Ovary (tissue), 9 donors: ENCODE data around the gene VSX2. TPM values are rescaled to one million over a fixed set of nuclear protein-coding genes. Genes with fewer than 3 reads are reported as not detected.

Experiments used
- DNase-seq, 5 donors: peaks; one replicate each; pipeline ENCODE4 v3.0.0-alpha.2; 2019 to 2020
- H3K27ac ChIP-seq, 2 donors: fragments of 200-600 bp; one replicate each; pipeline versions ENCODE4 v1.5.1 to v1.8.0; 2019 to 2022
- H3K27me3 ChIP-seq: fragments of 200-600 bp; one replicate; pipeline ENCODE4 v1.8.0; 2022
- H3K36me3 ChIP-seq: fragments of 200-600 bp; sonication (generic); one replicate; pipeline ENCODE4 v1.5.1; 2019
- H3K4me1 ChIP-seq: one replicate; pipeline ENCODE4 v1.8.1; 2013; ENCODE audit warnings: mild to moderate bottlenecking, moderate library complexity; ENCODE audit not compliant: insufficient read depth
- H3K4me3 ChIP-seq: fragments of 200-600 bp; sonication (generic); one replicate; pipeline ENCODE4 v1.5.1; 2017
- H3K9me3 ChIP-seq, 2 donors: fragments of 200-600 bp in 1 of 2; sonication (generic) in 1 of 2; one replicate each; pipeline versions ENCODE4 v1.5.1 to v1.8.1; 2013 to 2019; ENCODE audit warnings: mild to moderate bottlenecking in 1 of 2, moderate library complexity in 1 of 2
- CTCF ChIP-seq, 3 donors: fragments of 450-650 bp in 2 of 3; fragments of 200-600 bp in 1 of 3; IDR thresholded peaks; one replicate each; pipeline versions ENCODE4 v1.5.1 to v1.8.0; 2016 to 2022; ENCODE audit warnings: antibody characterized with exemption in 3 of 3, mild to moderate bottlenecking in 1 of 3
- EP300 ChIP-seq: sonication (generic); formaldehyde crosslinking; IDR thresholded peaks from one replicate; pipeline ENCODE4 v1.6.1; 2017; ENCODE audit warnings: antibody characterized with exemption
- POLR2A ChIP-seq: fragments of 450-650 bp; IDR thresholded peaks from one replicate; pipeline ENCODE4 v1.6.1; 2017; ENCODE audit warnings: antibody characterized with exemption, mild to moderate bottlenecking, moderate library complexity
- WGBS, 3 donors: extraction: QIAGEN DNeasy Blood & Tissue Kit in 1 of 3; methylation state at CpG; one replicate each; pipeline versions ENCODE4 v1.1.5 to v1.1.7; 2013 to 2017; 5-methylcytosine and 5-hydroxymethylcytosine counted together
- intact Hi-C, 4 donors: fragments of 100-400 bp; cut with DNase I; formaldehyde crosslinking; loops; one replicate each; pipeline versions ENCODE4 v1.11.0 to v1.15.1; 2022 to 2023
- polyA plus RNA-seq, 2 donors: library from polyadenylated mRNA; stranded (reverse); fragments of 200-250 nt in 1 of 2; fragments of 350-450 nt in 1 of 2; fragmentation: Illumina TruSeq in 1 of 2; extraction: RNeasy Lipid Tissue Mini Kit (QIAGEN cat#74804) in 1 of 2; gene quantifications; one replicate each; pipeline ENCODE4 v1.2.3, GENCODE V29; 2013 to 2014
- small RNA-seq: library from RNA; depleted of rRNA; stranded (forward); fragments of <200 nt; gene quantifications from one replicate; pipeline ENCODE3, GENCODE V24; 2016
- total RNA-seq, 7 donors: library from RNA; depleted of rRNA in 2 of 7; stranded (reverse); fragments of >200 nt in 2 of 7; fragmentation: NEBNext Ultra II Directional in 3 of 7; extraction: Animal tissue kit (Norgen Biotek cat#: 25700) in 3 of 7; gene quantifications; one replicate each; pipeline versions ENCODE4 v1.1.0 to v1.2.4, GENCODE V29; 2016 to 2023
- donor health status: DM: no; HTN: no; CAD: no; lungs with moderate emphysema.
- donor health status: DM: no; HTN: no; CAD: no.
- donor health status: Bipolar disorder and iron deficiency.
- donor health status: DM: yes; HTN: yes; CAD: no.
- donor health status: DM: no; HTN: no; CAD: no.
- donor health status: DM: yes; HTN: yes; CAD: no.

VSX2 gene
- total and polyA plus RNA-seq, 9 donors = not detected

- H3K36me3 ChIP-seq = no peaks in the 10 kb centered on the region
- intact Hi-C loops = no loop called here
These were observed 70.1 kb downstream of the VSX2 start for GRCh38 chr14:74309125-74310022.

GRCh38 chr14:74312161-74312560, 72.9 kb downstream of the VSX2 start:
- no peak overlapping the region for H3K4me3 ChIP-seq

More at GRCh38 chr14:74309125-74310022, 70.1 kb downstream of the VSX2 start:
- H3K4me3 ChIP-seq = no peak overlapping the region
- no peak for DNase-seq
- H3K27me3 ChIP-seq = no peaks in the 10 kb centered on the region
- TF ChIP-seq CTCF (IDR thresholded peaks at IDR 0.05) = no peak
- TF ChIP-seq EP300 = no peak
- H3K4me1 ChIP-seq = no peaks in the 10 kb centered on the region
- no peak overlapping the region for H3K27ac ChIP-seq
- WGBS, 3 donors = 63 to 79% (median 70%) methylated on average over 8 of the region's 8 CpGs
- no peaks in the 10 kb centered on the region for H3K9me3 ChIP-seq

More at GRCh38 chr14:74312161-74312560, 72.9 kb downstream of the VSX2 start:
- no peaks in the 10 kb centered on the region for H3K9me3 ChIP-seq
- 78 to 83% (median 83%) methylated on average over 2 of the region's 2 CpGs for WGBS, 3 donors
- TF ChIP-seq CTCF (IDR thresholded peaks at IDR 0.05) (no peak), POLR2A (no peak), EP300 (no peak)
- H3K27ac ChIP-seq = no peak overlapping the region
- no peaks in the 10 kb centered on the region for H3K36me3 ChIP-seq
- no peaks in the 10 kb centered on the region for H3K27me3 ChIP-seq
- H3K4me1 ChIP-seq = no peaks in the 10 kb centered on the region
- DNase-seq = no peak
- intact Hi-C loops = no loop called here

Small RNAs within 50 kb of the gene (small RNA-seq; reads per million reads assigned to genes)
- gene AC006349.1 = not detected

Other genes with a start within 250 kb of the VSX2 start
- 10 to 100 TPM in 2 of 7 donors, 1 to 10 TPM in 5; 4.8 to 11.6 (median 7.0) TPM for gene ENTPD5, start 220.2 kb upstream of the VSX2 start, total RNA-seq
- 10 to 100 TPM in 1 of 2 donors, 1 to 10 TPM in 1; 3.3 to 12.3 TPM for gene ENTPD5, start 220.2 kb upstream of the VSX2 start, polyA plus RNA-seq
- gene BBOF1, start 220.1 kb upstream of the VSX2 start, total RNA-seq = 10 to 100 TPM in 2 of 7 donors, 1 to 10 TPM in 5; 1.7 to 16.5 (median 4.9) TPM
- 10 to 100 TPM in 1 of 2 donors, 1 to 10 TPM in 1; 4.1 to 11.5 TPM for gene BBOF1, start 220.1 kb upstream of the VSX2 start, polyA plus RNA-seq
- 10 to 100 TPM; 29.8 to 78.1 (median 50.3) TPM for gene ALDH6A1, start 155.0 kb upstream of the VSX2 start, total RNA-seq
- gene ALDH6A1, start 155.0 kb upstream of the VSX2 start, polyA plus RNA-seq = 10 to 100 TPM; 28.6 to 52.6 TPM
- 10 to 100 TPM in 3 of 7 donors, 1 to 10 TPM in 4; 8.6 to 12.5 (median 10.0) TPM for gene LIN52, start 154.5 kb upstream of the VSX2 start, total RNA-seq
- 10 to 100 TPM in 1 of 2 donors, 1 to 10 TPM in 1; 8.7 to 11.8 TPM for gene LIN52, start 154.5 kb upstream of the VSX2 start, polyA plus RNA-seq
- gene ABCD4, start 63.5 kb downstream of the VSX2 start, total RNA-seq = 10 to 100 TPM; 42.2 to 54.4 (median 45.8) TPM
- 10 to 100 TPM; 33.5 to 50.5 TPM for gene ABCD4, start 63.5 kb downstream of the VSX2 start, polyA plus RNA-seq
- under 1 TPM in 1 of 7 donors, not detected in 6; 0.23 TPM for gene VRTN, start 109.0 kb downstream of the VSX2 start, total RNA-seq
- under 1 TPM in 1 of 2 donors, not detected in 1; 0.19 TPM for gene VRTN, start 109.0 kb downstream of the VSX2 start, polyA plus RNA-seq
- under 1 TPM in 5 of 7 donors, not detected in 2; 0.10 to 0.35 (median 0.28) TPM for gene SYNDIG1L, start 186.8 kb downstream of the VSX2 start, total RNA-seq
- under 1 TPM; 0.12 to 0.28 TPM for gene SYNDIG1L, start 186.8 kb downstream of the VSX2 start, polyA plus RNA-seq